ENCODE data around the gene RIPK4. TPM values are rescaled to one million over a fixed set of nuclear protein-coding genes. Genes with fewer than 3 reads are reported as not detected.

Gene RIPK4
- polyA plus RNA-seq, 1 donor from 2014 or later = not detected

DNA sequence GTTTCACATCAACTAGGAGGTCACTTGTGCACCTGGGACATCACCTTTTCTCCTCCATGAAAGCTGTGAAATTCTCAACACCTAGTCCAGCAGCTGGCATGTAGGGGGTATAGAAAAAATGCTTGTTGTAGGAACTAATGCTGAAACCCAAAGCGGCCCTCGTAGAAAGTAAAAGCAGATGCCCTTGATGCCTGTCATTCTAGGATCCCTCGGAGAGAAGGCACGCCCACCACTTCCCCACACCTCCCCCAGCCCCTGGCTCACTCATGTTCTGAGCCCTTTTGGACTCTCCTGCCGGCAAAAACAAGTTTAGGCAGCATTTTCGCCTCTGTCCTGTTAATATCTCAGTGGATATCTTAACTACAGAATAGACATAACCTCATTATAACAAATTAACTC, 36.5 kb downstream of the RIPK4 start:
- no peak overlapping the region for H3K4me3 ChIP-seq (ENCODE audit: low read length)

DNA sequence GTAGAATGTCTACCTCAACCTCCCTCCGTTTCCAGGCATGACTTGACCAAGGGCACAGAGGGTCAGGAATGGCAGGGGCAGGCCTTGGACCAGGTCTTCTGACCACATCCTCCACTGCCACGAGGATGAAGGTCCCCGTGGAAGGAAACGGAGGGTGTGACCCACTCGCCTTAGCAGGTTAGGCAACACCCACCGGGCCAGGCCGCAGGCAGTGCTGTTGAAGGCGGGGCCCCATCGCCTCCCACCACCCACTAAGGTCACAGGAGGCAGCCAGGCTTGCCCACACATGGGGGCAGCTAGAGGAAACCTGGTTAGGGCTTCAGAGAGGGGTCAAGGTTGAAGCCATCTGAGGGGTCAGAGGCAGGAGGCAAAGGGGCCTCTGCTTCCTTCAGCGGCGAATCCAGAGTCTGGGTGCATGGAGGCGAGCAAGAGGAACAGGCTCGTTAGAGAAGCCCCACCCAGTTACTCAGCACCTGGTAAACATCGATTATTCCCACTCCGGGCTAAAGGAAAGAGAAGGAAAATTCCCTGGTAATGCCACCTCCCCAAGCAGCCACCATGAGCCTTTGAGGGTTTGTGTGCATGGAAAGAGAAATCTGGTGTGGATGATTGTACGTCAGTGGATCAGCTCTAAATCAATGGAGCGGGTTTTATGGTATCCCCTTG, 37.0 kb downstream of the RIPK4 start:
- Histone ChIP-seq H4K20me1 (ENCODE audit: insufficient read depth) (no peaks in the 10 kb centered on the region), H3K79me2 (replicated peaks; ENCODE audit: insufficient read depth, low read length) (no peaks in the 10 kb centered on the region), H3K4me3 (ENCODE audit: low read length) (no peak overlapping the region), H3K27ac (ENCODE audit: low read length) (no peak overlapping the region), H3K9me2 (ENCODE audit: insufficient read depth, low read length) (no peaks in the 10 kb centered on the region), H3K9ac (ENCODE audit: low read length) (no peak overlapping the region), H3K36me3 (ENCODE audit: insufficient read depth, low read length) (no peaks in the 10 kb centered on the region), H2AFZ (ENCODE audit: low read depth, low read length) (no peak overlapping the region), H3F3A (ENCODE audit: insufficient read depth, low read length, poor library complexity, severe bottlenecking) (no peaks in the 10 kb centered on the region), H3K27me3 (ENCODE audit: insufficient read depth, low read depth, low read length) (peaks cover 12% of the 10 kb centered on the region), H3K9me3 (ENCODE audit: low read length) (no peaks in the 10 kb centered on the region), H3K4me2 (ENCODE audit: low read length) (no peak overlapping the region)
- TF ChIP-seq REST (IDR thresholded peaks at IDR 0.05; ENCODE audit: borderline replicate concordance) = no peak
- TF ChIP-seq, protein P1, sequence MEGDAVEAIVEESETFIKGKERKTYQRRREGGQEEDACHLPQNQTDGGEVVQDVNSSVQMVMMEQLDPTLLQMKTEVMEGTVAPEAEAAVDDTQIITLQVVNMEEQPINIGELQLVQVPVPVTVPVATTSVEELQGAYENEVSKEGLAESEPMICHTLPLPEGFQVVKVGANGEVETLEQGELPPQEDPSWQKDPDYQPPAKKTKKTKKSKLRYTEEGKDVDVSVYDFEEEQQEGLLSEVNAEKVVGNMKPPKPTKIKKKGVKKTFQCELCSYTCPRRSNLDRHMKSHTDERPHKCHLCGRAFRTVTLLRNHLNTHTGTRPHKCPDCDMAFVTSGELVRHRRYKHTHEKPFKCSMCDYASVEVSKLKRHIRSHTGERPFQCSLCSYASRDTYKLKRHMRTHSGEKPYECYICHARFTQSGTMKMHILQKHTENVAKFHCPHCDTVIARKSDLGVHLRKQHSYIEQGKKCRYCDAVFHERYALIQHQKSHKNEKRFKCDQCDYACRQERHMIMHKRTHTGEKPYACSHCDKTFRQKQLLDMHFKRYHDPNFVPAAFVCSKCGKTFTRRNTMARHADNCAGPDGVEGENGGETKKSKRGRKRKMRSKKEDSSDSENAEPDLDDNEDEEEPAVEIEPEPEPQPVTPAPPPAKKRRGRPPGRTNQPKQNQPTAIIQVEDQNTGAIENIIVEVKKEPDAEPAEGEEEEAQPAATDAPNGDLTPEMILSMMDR (IDR thresholded peaks at IDR 0.05; ENCODE audit: poor library complexity, severe bottlenecking) = no peak
- TF ChIP-seq TAF1 (IDR thresholded peaks at IDR 0.05; ENCODE audit: low read depth) = no peak
- TF ChIP-seq EP300 (conservative IDR thresholded peaks at IDR 0.05; ENCODE audit: poor library complexity, severe bottlenecking) = no peak
- TF ChIP-seq MXI1 (conservative IDR thresholded peaks at IDR 0.05; ENCODE audit: poor library complexity, severe bottlenecking) = no peak
- TF ChIP-seq RAD21 (conservative IDR thresholded peaks at IDR 0.05) = no peak

More for the DNA sequence above, 36.5 kb downstream of the RIPK4 start:
- Histone ChIP-seq H3K9ac (ENCODE audit: low read length) (no peak overlapping the region), H3K4me2 (ENCODE audit: low read length) (no peak overlapping the region), H2AFZ (ENCODE audit: low read depth, low read length) (no peak overlapping the region), H3K36me3 (ENCODE audit: insufficient read depth, low read length) (no peaks in the 10 kb centered on the region), H3K9me2 (ENCODE audit: insufficient read depth, low read length) (no peaks in the 10 kb centered on the region), H3K79me2 (replicated peaks; ENCODE audit: insufficient read depth, low read length) (no peaks in the 10 kb centered on the region), H3K27ac (ENCODE audit: low read length) (no peak overlapping the region), H3K9me3 (ENCODE audit: low read length) (no peaks in the 10 kb centered on the region), H3F3A (ENCODE audit: insufficient read depth, low read length, poor library complexity, severe bottlenecking) (no peaks in the 10 kb centered on the region), H3K27me3 (ENCODE audit: insufficient read depth, low read depth, low read length) (peaks cover 9% of the 10 kb centered on the region), H4K20me1 (ENCODE audit: insufficient read depth) (no peaks in the 10 kb centered on the region)
- no peak for TF ChIP-seq REST (IDR thresholded peaks at IDR 0.05; ENCODE audit: borderline replicate concordance)
- TF ChIP-seq, protein P1 (IDR thresholded peaks at IDR 0.05; ENCODE audit: poor library complexity, severe bottlenecking) = no peak
- TF ChIP-seq EZH2 (IDR thresholded peaks at IDR 0.05; ENCODE audit: borderline replicate concordance, insufficient read depth, low read length, poor library complexity, severe bottlenecking) = no peak
- TF ChIP-seq RAD21 (conservative IDR thresholded peaks at IDR 0.05) = no peak
- TF ChIP-seq MXI1 (conservative IDR thresholded peaks at IDR 0.05; ENCODE audit: poor library complexity, severe bottlenecking) = no peak
- TF ChIP-seq EP300 (conservative IDR thresholded peaks at IDR 0.05; ENCODE audit: poor library complexity, severe bottlenecking) = no peak
- TF ChIP-seq TAF1 (IDR thresholded peaks at IDR 0.05; ENCODE audit: low read depth) = no peak
- no peak for TF ChIP-seq SMC3 (conservative IDR thresholded peaks at IDR 0.05; ENCODE audit: poor library complexity)
- TF ChIP-seq POLR2AphosphoS5 (IDR thresholded peaks at IDR 0.05) = no peak
